Uterus (tissue), 4 donors: Measurements from ENCODE around the gene SSBP2. TPM values are rescaled to one million over a fixed set of nuclear protein-coding genes. Genes with fewer than 3 reads are reported as not detected.
"Not testable (repeated sequence)": the region's sequence is repeated elsewhere in the genome, so short reads cannot be mapped to it uniquely, and the experiment has no call there.

ENCODE experiments used
- DNase-seq, 2 donors: peaks; one replicate each; pipeline ENCODE4 v3.0.0-alpha.2; 2019 to 2020
- H3K27ac ChIP-seq, 2 donors: fragments of 200-600 bp; sonication (generic); 1 replicate in 1 of 2; 2 replicates in 1 of 2; pipeline ENCODE4 v1.5.1; 2016 to 2018
- H3K27me3 ChIP-seq, 2 donors: fragments of 200-600 bp; sonication (generic); one replicate each; pipeline ENCODE4 v1.5.1; 2018 to 2019; ENCODE audit warnings: control low read depth in 1 of 2
- H3K36me3 ChIP-seq, 2 donors: fragments of 200-600 bp; sonication (generic); one replicate each; pipeline ENCODE4 v1.5.1; 2019; ENCODE audit warnings: control low read depth in 1 of 2
- H3K4me1 ChIP-seq, 2 donors: fragments of 200-600 bp; sonication (generic); one replicate each; pipeline ENCODE4 v1.5.1; 2018 to 2019; ENCODE audit warnings: control low read depth in 1 of 2
- H3K4me3 ChIP-seq, 2 donors: fragments of 200-600 bp; sonication (generic); 1 replicate in 1 of 2; 2 replicates in 1 of 2; pipeline ENCODE4 v1.5.1; 2018 to 2019; ENCODE audit warnings: mild to moderate bottlenecking in 1 of 2
- H3K9me3 ChIP-seq, 2 donors: fragments of 200-600 bp; sonication (generic); one replicate each; pipeline ENCODE4 v1.5.1; 2019; ENCODE audit warnings: control low read depth in 1 of 2
- CTCF ChIP-seq, 4 experiments: fragments of 200-600 bp in 2 of 4; fragments of 450-650 bp in 2 of 4; sonication (generic) in 2 of 4; IDR thresholded peaks; one replicate each; pipeline ENCODE4 v1.5.1; 2016 to 2019; ENCODE audit warnings: antibody characterized with exemption in 4 of 4, mild to moderate bottlenecking in 2 of 4, moderate library complexity in 1 of 4
- POLR2A ChIP-seq, 2 donors: fragments of 450-650 bp; IDR thresholded peaks; one replicate each; pipeline ENCODE4 v1.6.1; 2016; ENCODE audit warnings: antibody characterized with exemption in 2 of 2, mild to moderate bottlenecking in 1 of 2, moderate library complexity in 1 of 2
- intact Hi-C: fragments of 100-400 bp; cut with DNase I; formaldehyde crosslinking; loops from one replicate; pipeline ENCODE4 v1.15.1; 2023; ENCODE audit warnings: low total_unique reads
- total RNA-seq, 4 donors: library from RNA; depleted of rRNA in 3 of 4; stranded (reverse); fragments of >200 nt in 3 of 4; gene quantifications; one replicate each; pipeline versions ENCODE4 v1.1.0 to v1.2.4, GENCODE V29; 2014 to 2023
- donor health status: DM: yes; HTN: yes; CAD: no.

The SSBP2 gene
- total RNA-seq, 4 donors from 2014 or later, result 22.0 to 204 (median 90.9) TPM

- intact Hi-C loops, result no loop called here
- Histone ChIP-seq H3K36me3 (no peaks in the 10 kb centered on the region), H3K9me3 (no peaks in the 10 kb centered on the region), H3K4me3 (no peak overlapping the region), H3K4me1 (no peaks in the 10 kb centered on the region), H3K27ac (no peak overlapping the region), H3K27me3 (no peaks in the 10 kb centered on the region)
- no peak for DNase-seq
- TF ChIP-seq POLR2A (IDR thresholded peaks at IDR 0.05) (no peak), CTCF (IDR thresholded peaks at IDR 0.05) (no peak)
Measured at GRCh38 chr5:81495286-81495685, 255.6 kb downstream of the SSBP2 start.

GRCh38 chr5:81488862-81489261 is 262.0 kb downstream of the SSBP2 start:
- no peaks in the 10 kb centered on the region for H3K9me3 ChIP-seq
- no peaks in the 10 kb centered on the region for H3K36me3 ChIP-seq
- H3K4me3 ChIP-seq, result no peak overlapping the region
- TF ChIP-seq CTCF (IDR thresholded peaks at IDR 0.05), result no peak
- H3K27ac ChIP-seq, result no peak overlapping the region
- DNase-seq, result no peak
- no peaks in the 10 kb centered on the region for H3K4me1 ChIP-seq
- no peaks in the 10 kb centered on the region for H3K27me3 ChIP-seq
- intact Hi-C loops, result no loop called here

- no peaks in the 10 kb centered on the region for H3K9me3 ChIP-seq
- intact Hi-C loops, result no loop called here
- no peaks in the 10 kb centered on the region for H3K4me1 ChIP-seq
- no peaks in the 10 kb centered on the region for H3K27me3 ChIP-seq
- H3K27ac ChIP-seq, result no peak overlapping the region
- no peak for TF ChIP-seq POLR2A (IDR thresholded peaks at IDR 0.05)
- no peak for TF ChIP-seq CTCF (IDR thresholded peaks at IDR 0.05)
- no peak overlapping the region for H3K4me3 ChIP-seq
- H3K36me3 ChIP-seq, result no peaks in the 10 kb centered on the region
- no peak for DNase-seq
Measured at GRCh38 chr5:81486711-81487110, 264.2 kb downstream of the SSBP2 start.

- TF ChIP-seq CTCF (IDR thresholded peaks at IDR 0.05) (no peak), POLR2A (IDR thresholded peaks at IDR 0.05) (no peak)
- no peaks in the 10 kb centered on the region for H3K27me3 ChIP-seq
- no peak overlapping the region for H3K4me3 ChIP-seq
- H3K4me1 ChIP-seq, result no peaks in the 10 kb centered on the region
- intact Hi-C loops, result no loop called here
- no peak overlapping the region for H3K27ac ChIP-seq
- DNase-seq, result no peak
- H3K36me3 ChIP-seq, result no peaks in the 10 kb centered on the region
- H3K9me3 ChIP-seq, result no peaks in the 10 kb centered on the region
Measured at GRCh38 chr5:81482595-81482994, 268.3 kb downstream of the SSBP2 start.

GRCh38 chr5:81473395-81473794 is 277.5 kb downstream of the SSBP2 start:
- DNase-seq, intact Hi-C loops, H3K36me3 ChIP-seq, H3K27ac ChIP-seq, H3K27me3 ChIP-seq, H3K4me3 ChIP-seq, H3K9me3 ChIP-seq, H3K4me1 ChIP-seq: not testable (repeated sequence)

GRCh38 chr5:81469676-81470075 is 281.2 kb downstream of the SSBP2 start:
- intact Hi-C loops, result no loop called here
- TF ChIP-seq CTCF (IDR thresholded peaks at IDR 0.05) (no peak), POLR2A (IDR thresholded peaks at IDR 0.05) (no peak)
- no peaks in the 10 kb centered on the region for H3K36me3 ChIP-seq
- no peaks in the 10 kb centered on the region for H3K4me1 ChIP-seq
- no peaks in the 10 kb centered on the region for H3K9me3 ChIP-seq
- DNase-seq, result no peak
- H3K27ac ChIP-seq, result no peak overlapping the region
- no peak overlapping the region for H3K4me3 ChIP-seq
- H3K27me3 ChIP-seq, result no peaks in the 10 kb centered on the region
